Measurements from ENCODE around the gene KRTAP3-2. TPM values are rescaled to one million over a fixed set of nuclear protein-coding genes. Genes with fewer than 3 reads are reported as not detected.

Gene KRTAP3-2
- total RNA-seq, 1 donor: not detected

DNA sequence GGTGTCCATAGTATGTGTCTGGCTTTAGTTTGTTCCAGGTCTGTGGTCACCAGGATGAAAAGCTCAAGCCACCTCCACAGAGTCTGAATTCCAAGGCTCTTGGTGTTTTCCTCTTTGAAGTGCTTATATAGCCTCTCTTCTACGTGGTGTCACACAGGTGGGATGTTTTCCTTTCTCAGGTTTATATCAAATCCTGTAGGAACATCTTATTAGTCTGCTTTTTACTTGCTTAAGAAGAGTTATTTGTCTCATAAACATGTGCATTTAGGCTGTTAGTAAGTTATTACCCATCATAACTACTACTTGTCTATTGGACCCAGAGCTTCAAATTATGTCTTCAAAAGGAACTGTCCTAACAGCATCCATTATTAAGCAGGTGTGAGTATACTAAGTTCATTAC is 32.9 kb downstream of the KRTAP3-2 start, which contains the start of gene KRT39:
KRT39 (minus strand) TSS at position 101 of the 400 bp plus-strand sequence; CDS start at position 9, 92 bp downstream.
- H2AFZ ChIP-seq (ENCODE audit: low read length): no peak within 1 kb of the TSS
- H3K9me3 ChIP-seq (ENCODE audit: low read depth, low read length): no peaks in the 10 kb centered on the region
- no peaks in the 10 kb centered on the region for H4K20me1 ChIP-seq (ENCODE audit: insufficient read depth, low read length)
- no peaks in the 10 kb centered on the region for H3K79me2 ChIP-seq (ENCODE audit: insufficient read depth, low read length)
- H3K36me3 ChIP-seq (ENCODE audit: insufficient read depth, low read length): no peaks in the 10 kb centered on the region
- no peaks in the 10 kb centered on the region for H3K4me1 ChIP-seq (ENCODE audit: insufficient read depth, low read length)
- H3K4me3 ChIP-seq (ENCODE audit: insufficient read depth, low read length): no peak within 1 kb of the TSS
- H3K27me3 ChIP-seq (ENCODE audit: insufficient read depth, low read length): no peaks in the 10 kb centered on the region
- TF ChIP-seq, protein P1, sequence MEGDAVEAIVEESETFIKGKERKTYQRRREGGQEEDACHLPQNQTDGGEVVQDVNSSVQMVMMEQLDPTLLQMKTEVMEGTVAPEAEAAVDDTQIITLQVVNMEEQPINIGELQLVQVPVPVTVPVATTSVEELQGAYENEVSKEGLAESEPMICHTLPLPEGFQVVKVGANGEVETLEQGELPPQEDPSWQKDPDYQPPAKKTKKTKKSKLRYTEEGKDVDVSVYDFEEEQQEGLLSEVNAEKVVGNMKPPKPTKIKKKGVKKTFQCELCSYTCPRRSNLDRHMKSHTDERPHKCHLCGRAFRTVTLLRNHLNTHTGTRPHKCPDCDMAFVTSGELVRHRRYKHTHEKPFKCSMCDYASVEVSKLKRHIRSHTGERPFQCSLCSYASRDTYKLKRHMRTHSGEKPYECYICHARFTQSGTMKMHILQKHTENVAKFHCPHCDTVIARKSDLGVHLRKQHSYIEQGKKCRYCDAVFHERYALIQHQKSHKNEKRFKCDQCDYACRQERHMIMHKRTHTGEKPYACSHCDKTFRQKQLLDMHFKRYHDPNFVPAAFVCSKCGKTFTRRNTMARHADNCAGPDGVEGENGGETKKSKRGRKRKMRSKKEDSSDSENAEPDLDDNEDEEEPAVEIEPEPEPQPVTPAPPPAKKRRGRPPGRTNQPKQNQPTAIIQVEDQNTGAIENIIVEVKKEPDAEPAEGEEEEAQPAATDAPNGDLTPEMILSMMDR (IDR thresholded peaks at IDR 0.05; ENCODE audit: extremely low read depth, low read depth, low read length): no peak
- DNase-seq (ENCODE audit: insufficient read length, low spot score, missing footprints): no peak
- no peak within 1 kb of the TSS for H3K4me2 ChIP-seq (ENCODE audit: insufficient read depth, low read length)
- no peak within 1 kb of the TSS for H3K27ac ChIP-seq (ENCODE audit: low read depth, low read length)

DNA sequence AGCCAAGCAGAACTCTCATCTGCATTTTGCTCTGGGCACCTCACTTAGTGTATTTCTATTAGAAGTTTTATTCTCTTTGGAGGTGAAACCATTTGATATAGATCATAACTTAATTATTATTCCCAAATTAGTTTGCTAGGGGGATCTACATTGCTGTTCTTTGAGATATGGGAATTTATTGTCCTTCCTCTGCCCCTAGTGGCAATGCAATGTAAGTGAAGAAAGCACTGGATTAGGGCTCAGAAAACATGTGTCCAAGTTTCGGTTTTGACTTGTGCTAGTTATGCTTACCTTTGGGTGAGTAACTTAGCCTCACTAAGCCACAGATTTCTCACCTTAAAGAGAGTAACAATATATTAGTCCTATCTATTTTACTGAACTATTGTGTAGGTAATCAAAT is 35.9 kb downstream of the KRTAP3-2 start:
- TF ChIP-seq, protein P1 (IDR thresholded peaks at IDR 0.05; ENCODE audit: extremely low read depth, low read depth, low read length): peak; percentile 53
- Histone ChIP-seq H3K36me3 (ENCODE audit: insufficient read depth, low read length) (no peaks in the 10 kb centered on the region), H3K27me3 (ENCODE audit: insufficient read depth, low read length) (no peaks in the 10 kb centered on the region), H4K20me1 (ENCODE audit: insufficient read depth, low read length) (no peaks in the 10 kb centered on the region), H3K79me2 (ENCODE audit: insufficient read depth, low read length) (no peaks in the 10 kb centered on the region), H2AFZ (ENCODE audit: low read length) (peak overlapping the region; percentile 49), H3K27ac (ENCODE audit: low read depth, low read length) (no peak overlapping the region), H3K4me1 (ENCODE audit: insufficient read depth, low read length) (peaks cover 6% of the 10 kb centered on the region), H3K9me3 (ENCODE audit: low read depth, low read length) (no peaks in the 10 kb centered on the region), H3K4me2 (ENCODE audit: insufficient read depth, low read length) (no peak overlapping the region), H3K4me3 (ENCODE audit: insufficient read depth, low read length) (no peak overlapping the region)
- no peak for DNase-seq (ENCODE audit: insufficient read length, low spot score, missing footprints)

DNA sequence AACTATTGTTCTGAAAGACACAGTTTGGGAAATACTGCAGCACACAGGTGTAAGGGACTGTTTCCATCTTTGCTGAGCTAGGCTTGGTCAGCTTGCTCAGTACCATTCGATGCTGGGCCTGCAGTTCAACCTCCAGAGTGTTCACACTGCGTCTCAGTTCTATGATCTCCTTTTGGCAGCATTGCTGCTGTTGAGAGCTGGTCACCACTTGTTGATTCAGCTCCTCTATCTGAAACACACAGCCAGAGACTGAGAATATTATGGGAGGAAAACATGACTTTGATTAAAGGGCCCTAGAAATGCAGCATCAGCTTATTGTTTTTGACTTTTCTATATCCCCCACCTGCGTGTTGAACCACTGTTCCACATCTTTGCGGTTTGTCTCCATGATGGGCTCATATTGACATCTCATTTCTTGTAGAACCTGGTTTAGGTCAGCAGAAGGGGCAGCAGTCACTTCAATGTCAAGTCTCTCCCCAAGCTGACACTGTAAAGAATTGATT is 37.6 kb downstream of the KRTAP3-2 start:
- Histone ChIP-seq H3K4me1 (ENCODE audit: insufficient read depth, low read length) (peaks cover 20% of the 10 kb centered on the region), H3K4me3 (ENCODE audit: insufficient read depth, low read length) (no peak overlapping the region), H3K27me3 (ENCODE audit: insufficient read depth, low read length) (no peaks in the 10 kb centered on the region), H3K36me3 (ENCODE audit: insufficient read depth, low read length) (no peaks in the 10 kb centered on the region), H3K79me2 (ENCODE audit: insufficient read depth, low read length) (no peaks in the 10 kb centered on the region), H3K4me2 (ENCODE audit: insufficient read depth, low read length) (no peak overlapping the region), H4K20me1 (ENCODE audit: insufficient read depth, low read length) (no peaks in the 10 kb centered on the region), H2AFZ (ENCODE audit: low read length) (peak overlapping the region; percentile 53), H3K9me3 (ENCODE audit: low read depth, low read length) (no peaks in the 10 kb centered on the region), H3K27ac (ENCODE audit: low read depth, low read length) (no peak overlapping the region)
- TF ChIP-seq, protein P1 (IDR thresholded peaks at IDR 0.05; ENCODE audit: extremely low read depth, low read depth, low read length): no peak
- no peak for DNase-seq (ENCODE audit: insufficient read length, low spot score, missing footprints)

DNA sequence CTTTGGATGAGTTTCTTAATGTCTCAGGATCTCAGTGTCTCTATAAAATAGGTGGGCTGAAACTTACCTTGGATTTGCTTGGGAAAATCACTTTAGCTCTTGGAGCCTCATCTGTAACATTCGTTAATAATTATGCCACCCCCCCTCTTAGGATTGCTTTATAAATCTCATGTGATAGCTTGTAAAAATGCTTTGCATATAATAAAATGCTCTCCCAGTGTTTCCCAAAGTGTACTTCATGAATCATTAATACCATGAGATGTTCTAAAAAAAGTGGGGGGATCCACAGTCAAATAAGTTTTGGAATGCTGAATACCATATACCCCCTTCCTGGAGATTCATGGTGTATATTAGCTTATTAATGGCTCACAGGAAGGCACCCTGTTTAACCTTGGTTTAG is 38.1 kb downstream of the KRTAP3-2 start:
- Histone ChIP-seq H3K4me1 (ENCODE audit: insufficient read depth, low read length) (peaks cover 22% of the 10 kb centered on the region), H3K36me3 (ENCODE audit: insufficient read depth, low read length) (no peaks in the 10 kb centered on the region), H3K27me3 (ENCODE audit: insufficient read depth, low read length) (no peaks in the 10 kb centered on the region), H3K4me2 (ENCODE audit: insufficient read depth, low read length) (no peak overlapping the region), H4K20me1 (ENCODE audit: insufficient read depth, low read length) (no peaks in the 10 kb centered on the region), H3K4me3 (ENCODE audit: insufficient read depth, low read length) (no peak overlapping the region), H3K79me2 (ENCODE audit: insufficient read depth, low read length) (no peaks in the 10 kb centered on the region), H3K27ac (ENCODE audit: low read depth, low read length) (no peak overlapping the region), H2AFZ (ENCODE audit: low read length) (no peak overlapping the region), H3K9me3 (ENCODE audit: low read depth, low read length) (no peaks in the 10 kb centered on the region)
- TF ChIP-seq, protein P1 (IDR thresholded peaks at IDR 0.05; ENCODE audit: extremely low read depth, low read depth, low read length): no peak
- no peak for DNase-seq (ENCODE audit: insufficient read length, low spot score, missing footprints)

Measured in osteoblast (primary cell).